GM18873 (cell line): ENCODE data around the gene ERC1.
"Not testable (repeated sequence)": the region's sequence is repeated elsewhere in the genome, so short reads cannot be mapped to it uniquely, and the experiment has no call there.

Experiments
- ATAC-seq: cut with Tn5 transposase; IDR thresholded peaks from one replicate; pipeline ENCODE4 v1.9.1; 2021; ENCODE audit warnings: mild to moderate bottlenecking, moderate library complexity, moderate number of reproducible peaks; ENCODE audit not compliant: unreplicated experiment, low FRiP score

Gene ERC1

GRCh38 chr12:1069846-1070245 is 78.8 kb downstream of the ERC1 start:
- ATAC-seq: no peak

GRCh38 chr12:1071182-1071581 is 80.2 kb downstream of the ERC1 start:
- ATAC-seq: no peak

GRCh38 chr12:1073652-1074051 is 82.6 kb downstream of the ERC1 start:
- ATAC-seq: no peak

- ATAC-seq: no peak
Measured at GRCh38 chr12:1077036-1077803, 86.2 kb downstream of the ERC1 start.

GRCh38 chr12:1078002-1078401 is 87.0 kb downstream of the ERC1 start:
- no peak for ATAC-seq

- no peak for ATAC-seq
Measured at GRCh38 chr12:1080520-1081223, 89.6 kb downstream of the ERC1 start.

- ATAC-seq: no peak
Measured at GRCh38 chr12:1083151-1083888, 92.3 kb downstream of the ERC1 start.

GRCh38 chr12:1083889-1084262 is 92.9 kb downstream of the ERC1 start:
- ATAC-seq: no peak

GRCh38 chr12:1091350-1091749 is 100.3 kb downstream of the ERC1 start:
- ATAC-seq: no peak

- ATAC-seq: no peak
Measured at GRCh38 chr12:1093166-1093751, 102.2 kb downstream of the ERC1 start.

GRCh38 chr12:1094714-1095113 is 103.7 kb downstream of the ERC1 start:
- no peak for ATAC-seq

- no peak for ATAC-seq
Measured at GRCh38 chr12:1099158-1099557, 108.1 kb downstream of the ERC1 start.

- not testable (repeated sequence) for ATAC-seq
Measured at GRCh38 chr12:1099618-1100017, 108.6 kb downstream of the ERC1 start.

GRCh38 chr12:1102115-1102514 is 111.1 kb downstream of the ERC1 start:
- ATAC-seq: no peak

GRCh38 chr12:1102791-1103450 is 111.9 kb downstream of the ERC1 start:
- no peak for ATAC-seq

- no peak for ATAC-seq
Measured at GRCh38 chr12:1103632-1104031, 112.6 kb downstream of the ERC1 start.

- no peak for ATAC-seq
Measured at GRCh38 chr12:1104088-1104800, 113.2 kb downstream of the ERC1 start.

- no peak for ATAC-seq
Measured at GRCh38 chr12:1107669-1108068, 116.6 kb downstream of the ERC1 start.

- ATAC-seq: no peak
Measured at GRCh38 chr12:1108276-1108675, 117.3 kb downstream of the ERC1 start.
